Spleen (tissue), 7 donors: Measurements from ENCODE around the gene TARP.

ENCODE experiments used
- POLR2A ChIP-seq, 3 donors: fragments of 450-650 bp; IDR thresholded peaks; one replicate each; pipeline ENCODE4 v1.5.1; 2017; ENCODE audit warnings: antibody characterized with exemption in 3 of 3, mild to moderate bottlenecking in 1 of 3
- POLR2AphosphoS5 ChIP-seq, 3 donors: sonication (generic); formaldehyde crosslinking; IDR thresholded peaks; one replicate each; pipeline ENCODE4 v1.5.1; 2017; ENCODE audit warnings: antibody characterized with exemption in 3 of 3
- TF ChIP-seq, protein P1 (sequence below), 11 experiments: fragments of 200-600 bp in 7 of 11; fragments of 450-650 bp in 4 of 11; sonication (generic) in 4 of 11; IDR thresholded peaks in 8 of 11; conservative IDR thresholded peaks in 3 of 11; 1 replicate in 7 of 11; 2 replicates in 4 of 11; pipeline versions ENCODE4 v1.4.0 to v1.8.0; 2016 to 2021; ENCODE audit warnings: antibody characterized with exemption in 11 of 11, inconsistent platforms in 4 of 11, mild to moderate bottlenecking in 1 of 11
- donor health status: DM: no; HTN: no; CAD: no; lungs with moderate emphysema.
- donor health status: DM: no; HTN: no; CAD: no.
- donor health status: DM: no; HTN: no; CAD: no.

DNA sequence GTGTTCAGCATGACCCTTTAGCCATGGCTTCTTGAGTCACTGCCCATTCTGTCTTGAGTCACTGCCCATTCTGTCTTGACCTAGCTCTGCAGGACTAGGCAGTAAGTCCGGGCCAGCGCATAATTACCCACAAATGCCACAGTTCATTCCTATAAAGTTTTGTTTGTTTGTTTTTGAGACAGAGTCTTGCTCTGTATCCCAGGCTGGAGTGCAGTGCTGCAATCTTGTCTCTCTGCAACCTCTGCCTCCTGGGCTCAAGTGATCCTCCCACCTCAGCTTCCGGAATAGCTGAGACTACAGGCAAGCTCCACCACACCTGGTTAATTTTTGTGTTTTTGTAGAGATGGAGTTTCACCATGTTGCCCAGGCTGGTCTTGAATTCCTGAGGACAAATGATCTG lies 32.7 kb upstream of the TARP start:
- TF ChIP-seq, protein P1, sequence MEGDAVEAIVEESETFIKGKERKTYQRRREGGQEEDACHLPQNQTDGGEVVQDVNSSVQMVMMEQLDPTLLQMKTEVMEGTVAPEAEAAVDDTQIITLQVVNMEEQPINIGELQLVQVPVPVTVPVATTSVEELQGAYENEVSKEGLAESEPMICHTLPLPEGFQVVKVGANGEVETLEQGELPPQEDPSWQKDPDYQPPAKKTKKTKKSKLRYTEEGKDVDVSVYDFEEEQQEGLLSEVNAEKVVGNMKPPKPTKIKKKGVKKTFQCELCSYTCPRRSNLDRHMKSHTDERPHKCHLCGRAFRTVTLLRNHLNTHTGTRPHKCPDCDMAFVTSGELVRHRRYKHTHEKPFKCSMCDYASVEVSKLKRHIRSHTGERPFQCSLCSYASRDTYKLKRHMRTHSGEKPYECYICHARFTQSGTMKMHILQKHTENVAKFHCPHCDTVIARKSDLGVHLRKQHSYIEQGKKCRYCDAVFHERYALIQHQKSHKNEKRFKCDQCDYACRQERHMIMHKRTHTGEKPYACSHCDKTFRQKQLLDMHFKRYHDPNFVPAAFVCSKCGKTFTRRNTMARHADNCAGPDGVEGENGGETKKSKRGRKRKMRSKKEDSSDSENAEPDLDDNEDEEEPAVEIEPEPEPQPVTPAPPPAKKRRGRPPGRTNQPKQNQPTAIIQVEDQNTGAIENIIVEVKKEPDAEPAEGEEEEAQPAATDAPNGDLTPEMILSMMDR (IDR thresholded peaks at IDR 0.05 in 8 of 11, conservative IDR thresholded peaks at IDR 0.05 in 3 of 11), result no peak
- TF ChIP-seq POLR2A (IDR thresholded peaks at IDR 0.05) (no peak), POLR2AphosphoS5 (IDR thresholded peaks at IDR 0.05) (no peak)
